ENCODE data around the gene IL17D. TPM values are rescaled to one million over a fixed set of nuclear protein-coding genes. Genes with fewer than 3 reads are reported as not detected.

Gene IL17D
- total and polyA plus RNA-seq, 4 donors: 0.65 to 1.5 (median 0.97) TPM

DNA sequence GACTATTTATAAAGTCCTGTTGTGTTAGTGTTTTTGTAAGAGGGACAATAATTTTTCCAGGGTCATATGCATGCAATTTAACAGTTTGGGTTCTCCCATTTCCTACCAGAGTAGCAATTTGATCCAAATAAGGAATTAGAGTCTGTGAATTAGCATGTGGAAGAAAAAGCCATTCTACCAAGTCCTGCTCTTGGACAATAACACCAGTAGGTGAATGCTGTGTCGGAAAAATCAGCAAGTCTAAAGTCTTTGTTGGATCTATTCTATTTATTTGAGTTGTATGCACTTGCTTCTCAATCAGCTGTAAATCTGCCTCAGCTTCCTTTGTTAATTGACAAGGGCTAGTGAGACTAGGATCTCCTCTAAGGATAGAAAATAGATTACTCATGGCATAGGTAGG is 21.4 kb upstream of the IL17D start:
- Histone ChIP-seq H3K36me3 (ENCODE audit: control insufficient read depth in 4 of 4, insufficient read depth in 4 of 4, low read length in 4 of 4) (peaks cover 0 to 4% (median 0%) of the 10 kb centered on the region in 4 donors), H3K9ac (ENCODE audit: insufficient read depth in 1 of 2, low read length in 2 of 2) (no peak overlapping the region), H3K27me3 (ENCODE audit: control insufficient read depth in 3 of 3, insufficient read depth in 3 of 3, low read length in 2 of 3) (no peaks in the 10 kb centered on the region), H3K9me3 (ENCODE audit: control insufficient read depth in 4 of 4, insufficient read depth in 3 of 4, low read length in 3 of 4) (no peaks in the 10 kb centered on the region), H3K4me1 (ENCODE audit: control insufficient read depth in 5 of 5, insufficient read depth in 5 of 5, low read length in 5 of 5) (peaks cover 0 to 4% (median 0%) of the 10 kb centered on the region in 5 donors), H3K4me3 (no peak overlapping the region), H3K27ac (ENCODE audit: low read depth in 1 of 2, low read length in 1 of 2) (no peak overlapping the region)
- ATAC-seq (ENCODE audit: insufficient read depth, low FRiP score) (no peak), DNase-seq (no peak)
- TF ChIP-seq, protein P1, sequence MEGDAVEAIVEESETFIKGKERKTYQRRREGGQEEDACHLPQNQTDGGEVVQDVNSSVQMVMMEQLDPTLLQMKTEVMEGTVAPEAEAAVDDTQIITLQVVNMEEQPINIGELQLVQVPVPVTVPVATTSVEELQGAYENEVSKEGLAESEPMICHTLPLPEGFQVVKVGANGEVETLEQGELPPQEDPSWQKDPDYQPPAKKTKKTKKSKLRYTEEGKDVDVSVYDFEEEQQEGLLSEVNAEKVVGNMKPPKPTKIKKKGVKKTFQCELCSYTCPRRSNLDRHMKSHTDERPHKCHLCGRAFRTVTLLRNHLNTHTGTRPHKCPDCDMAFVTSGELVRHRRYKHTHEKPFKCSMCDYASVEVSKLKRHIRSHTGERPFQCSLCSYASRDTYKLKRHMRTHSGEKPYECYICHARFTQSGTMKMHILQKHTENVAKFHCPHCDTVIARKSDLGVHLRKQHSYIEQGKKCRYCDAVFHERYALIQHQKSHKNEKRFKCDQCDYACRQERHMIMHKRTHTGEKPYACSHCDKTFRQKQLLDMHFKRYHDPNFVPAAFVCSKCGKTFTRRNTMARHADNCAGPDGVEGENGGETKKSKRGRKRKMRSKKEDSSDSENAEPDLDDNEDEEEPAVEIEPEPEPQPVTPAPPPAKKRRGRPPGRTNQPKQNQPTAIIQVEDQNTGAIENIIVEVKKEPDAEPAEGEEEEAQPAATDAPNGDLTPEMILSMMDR (IDR thresholded peaks at IDR 0.05; ENCODE audit: control extremely low read depth, extremely low read depth): no peak
- 97 to 98% methylated on average over 1 of the region's 1 CpG for WGBS, 2 donors

DNA sequence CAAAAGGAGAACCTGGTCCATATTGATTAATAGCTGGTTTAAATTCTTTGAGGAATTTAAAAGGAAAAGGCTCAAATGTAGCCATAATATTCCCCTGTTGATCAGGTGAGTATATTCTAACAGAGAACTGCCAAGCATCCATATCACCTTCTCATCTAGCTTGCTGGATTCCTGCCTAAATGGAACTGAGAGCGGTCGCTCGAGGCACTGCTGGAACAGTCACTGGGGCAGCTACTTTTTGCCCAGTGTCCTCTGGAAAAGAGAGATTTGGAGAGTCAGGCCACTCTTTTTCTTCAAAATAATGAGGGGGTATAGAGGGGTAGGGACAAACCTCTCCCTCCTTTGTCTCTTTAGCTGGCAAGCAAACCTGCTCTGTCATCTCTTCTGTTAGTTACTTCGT is 19.5 kb upstream of the IL17D start:
- no peaks in the 10 kb centered on the region for H3K27me3 ChIP-seq (ENCODE audit: control insufficient read depth in 3 of 3, insufficient read depth in 3 of 3, low read length in 2 of 3)
- TF ChIP-seq, protein P1 (IDR thresholded peaks at IDR 0.05; ENCODE audit: control extremely low read depth, extremely low read depth): no peak
- WGBS, 2 donors: 90 to 97% methylated on average over 4 of the region's 4 CpGs
- H3K4me3 ChIP-seq: no peak overlapping the region
- H3K9me3 ChIP-seq (ENCODE audit: control insufficient read depth in 4 of 4, insufficient read depth in 3 of 4, low read length in 3 of 4): no peaks in the 10 kb centered on the region
- no peak overlapping the region for H3K27ac ChIP-seq (ENCODE audit: low read depth in 1 of 2, low read length in 1 of 2)
- no peak for ATAC-seq (ENCODE audit: insufficient read depth, low FRiP score)
- H3K9ac ChIP-seq (ENCODE audit: insufficient read depth in 1 of 2, low read length in 2 of 2): no peak overlapping the region
- DNase-seq: no peak
- H3K36me3 ChIP-seq (ENCODE audit: control insufficient read depth in 4 of 4, insufficient read depth in 4 of 4, low read length in 4 of 4): peaks cover 0 to 2% (median under 1%) of the 10 kb centered on the region in 4 donors
- no peaks in the 10 kb centered on the region for H3K4me1 ChIP-seq (ENCODE audit: control insufficient read depth in 5 of 5, insufficient read depth in 5 of 5, low read length in 5 of 5)

DNA sequence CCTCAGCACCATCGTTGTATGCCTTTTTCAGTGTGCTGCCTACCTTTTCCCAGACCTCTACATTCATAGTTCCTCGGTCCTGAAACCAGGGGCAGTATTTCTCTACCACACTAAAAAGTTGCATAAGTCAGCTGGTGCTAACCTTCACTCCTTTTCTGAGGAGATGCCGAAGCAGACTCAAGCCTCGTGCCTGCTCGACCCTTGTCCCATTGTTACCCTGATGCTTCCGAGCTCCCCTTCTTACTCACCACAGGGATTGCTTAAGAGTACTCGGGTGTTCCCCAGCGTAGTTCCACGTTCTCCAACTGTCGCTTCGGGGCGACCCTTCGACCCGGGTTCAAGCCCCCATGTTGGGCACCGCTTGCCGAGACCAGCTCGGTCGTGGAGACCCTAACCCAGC is 19.0 kb upstream of the IL17D start:
- Histone ChIP-seq H3K27ac (ENCODE audit: low read depth in 1 of 2, low read length in 1 of 2) (no peak overlapping the region), H3K9me3 (ENCODE audit: control insufficient read depth in 4 of 4, insufficient read depth in 3 of 4, low read length in 3 of 4) (no peaks in the 10 kb centered on the region), H3K9ac (ENCODE audit: insufficient read depth in 1 of 2, low read length in 2 of 2) (no peak overlapping the region), H3K36me3 (ENCODE audit: control insufficient read depth in 4 of 4, insufficient read depth in 4 of 4, low read length in 4 of 4) (peaks cover 0 to 4% (median under 1%) of the 10 kb centered on the region in 4 donors), H3K4me3 (no peak overlapping the region), H3K27me3 (ENCODE audit: control insufficient read depth in 3 of 3, insufficient read depth in 3 of 3, low read length in 2 of 3) (no peaks in the 10 kb centered on the region), H3K4me1 (ENCODE audit: control insufficient read depth in 5 of 5, insufficient read depth in 5 of 5, low read length in 5 of 5) (no peaks in the 10 kb centered on the region)
- DNase-seq: no peak
- ATAC-seq (ENCODE audit: insufficient read depth, low FRiP score): no peak
- TF ChIP-seq, protein P1 (IDR thresholded peaks at IDR 0.05; ENCODE audit: control extremely low read depth, extremely low read depth): no peak
- 65 to 73% methylated on average over 18 of the region's 18 CpGs for WGBS, 2 donors

DNA sequence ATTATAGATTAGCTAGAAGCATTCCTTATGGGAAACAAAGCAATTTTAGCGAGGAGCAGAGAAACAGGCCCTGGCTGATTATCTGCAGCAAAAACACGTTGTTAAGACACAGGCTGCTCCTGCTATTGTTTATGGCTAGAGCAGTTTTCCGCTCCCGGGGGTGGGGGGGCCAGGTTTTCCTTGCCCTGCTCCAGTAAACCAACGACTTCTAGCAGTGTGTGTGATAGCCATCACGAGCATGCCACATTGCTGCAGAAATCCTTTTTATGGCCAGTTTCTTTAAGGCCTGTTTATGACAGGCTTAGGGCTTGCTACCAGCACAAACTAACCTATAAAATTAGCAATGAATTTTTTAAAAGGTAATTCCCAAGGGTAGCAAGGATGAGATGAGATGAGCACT is 18.4 kb upstream of the IL17D start:
- H3K9me3 ChIP-seq (ENCODE audit: control insufficient read depth in 4 of 4, insufficient read depth in 3 of 4, low read length in 3 of 4): no peaks in the 10 kb centered on the region
- no peaks in the 10 kb centered on the region for H3K4me1 ChIP-seq (ENCODE audit: control insufficient read depth in 5 of 5, insufficient read depth in 5 of 5, low read length in 5 of 5)
- H3K36me3 ChIP-seq (ENCODE audit: control insufficient read depth in 4 of 4, insufficient read depth in 4 of 4, low read length in 4 of 4): peaks cover 0 to 4% (median under 1%) of the 10 kb centered on the region in 4 donors
- H3K27ac ChIP-seq (ENCODE audit: low read depth in 1 of 2, low read length in 1 of 2): no peak overlapping the region
- H3K27me3 ChIP-seq (ENCODE audit: control insufficient read depth in 3 of 3, insufficient read depth in 3 of 3, low read length in 2 of 3): no peaks in the 10 kb centered on the region
- ATAC-seq (ENCODE audit: insufficient read depth, low FRiP score) (no peak), DNase-seq (no peak)
- TF ChIP-seq, protein P1 (IDR thresholded peaks at IDR 0.05; ENCODE audit: control extremely low read depth, extremely low read depth): no peak
- WGBS, 2 donors: 80 to 82% methylated on average over 6 of the region's 6 CpGs
- no peak overlapping the region for H3K9ac ChIP-seq (ENCODE audit: insufficient read depth in 1 of 2, low read length in 2 of 2)
- no peak overlapping the region for H3K4me3 ChIP-seq
